Gastroesophageal sphincter (tissue), 3 donors: Measurements from ENCODE around the gene GRAMD4.

Experiments used
- EP300 ChIP-seq: sonication (generic); formaldehyde crosslinking; IDR thresholded peaks from one replicate; pipeline ENCODE4 v1.6.1; 2017; ENCODE audit warnings: antibody characterized with exemption, mild to moderate bottlenecking
- POLR2AphosphoS5 ChIP-seq: sonication (generic); formaldehyde crosslinking; IDR thresholded peaks from one replicate; pipeline ENCODE4 v1.6.1; 2017; ENCODE audit warnings: antibody characterized with exemption
- TF ChIP-seq, protein P1 (sequence below), 4 experiments: fragments of 200-600 bp in 2 of 4; fragments of 450-650 bp in 2 of 4; sonication (generic) in 1 of 4; IDR thresholded peaks; one replicate each; pipeline ENCODE4 v1.5.1; 2017 to 2019; ENCODE audit warnings: antibody characterized with exemption in 4 of 4, mild to moderate bottlenecking in 2 of 4, moderate library complexity in 2 of 4

GRCh38 chr22:46575911-46576555 lies 44.2 kb upstream of the GRAMD4 start:
- TF ChIP-seq, protein P1, sequence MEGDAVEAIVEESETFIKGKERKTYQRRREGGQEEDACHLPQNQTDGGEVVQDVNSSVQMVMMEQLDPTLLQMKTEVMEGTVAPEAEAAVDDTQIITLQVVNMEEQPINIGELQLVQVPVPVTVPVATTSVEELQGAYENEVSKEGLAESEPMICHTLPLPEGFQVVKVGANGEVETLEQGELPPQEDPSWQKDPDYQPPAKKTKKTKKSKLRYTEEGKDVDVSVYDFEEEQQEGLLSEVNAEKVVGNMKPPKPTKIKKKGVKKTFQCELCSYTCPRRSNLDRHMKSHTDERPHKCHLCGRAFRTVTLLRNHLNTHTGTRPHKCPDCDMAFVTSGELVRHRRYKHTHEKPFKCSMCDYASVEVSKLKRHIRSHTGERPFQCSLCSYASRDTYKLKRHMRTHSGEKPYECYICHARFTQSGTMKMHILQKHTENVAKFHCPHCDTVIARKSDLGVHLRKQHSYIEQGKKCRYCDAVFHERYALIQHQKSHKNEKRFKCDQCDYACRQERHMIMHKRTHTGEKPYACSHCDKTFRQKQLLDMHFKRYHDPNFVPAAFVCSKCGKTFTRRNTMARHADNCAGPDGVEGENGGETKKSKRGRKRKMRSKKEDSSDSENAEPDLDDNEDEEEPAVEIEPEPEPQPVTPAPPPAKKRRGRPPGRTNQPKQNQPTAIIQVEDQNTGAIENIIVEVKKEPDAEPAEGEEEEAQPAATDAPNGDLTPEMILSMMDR (IDR thresholded peaks at IDR 0.05), result no peak
- TF ChIP-seq POLR2AphosphoS5, result no peak
- TF ChIP-seq EP300, result no peak
